Cardiac septum (tissue), 1 donor: Measurements from ENCODE around the gene MXRA5. TPM values are rescaled to one million over a fixed set of nuclear protein-coding genes. Genes with fewer than 3 reads are reported as not detected.
"Not testable (repeated sequence)": the region's sequence is repeated elsewhere in the genome, so short reads cannot be mapped to it uniquely, and the experiment has no call there.

ENCODE experiments used
- DNase-seq: peaks from one replicate; pipeline ENCODE4 v3.0.0-alpha.2; 2020; ENCODE audit warnings: low spot score
- intact Hi-C: fragments of 100-400 bp; cut with DNase I; formaldehyde crosslinking; loops from one replicate; pipeline ENCODE4 v1.14.0; 2022
- total RNA-seq: library from RNA; stranded (reverse); fragmentation: NEBNext Ultra II Directional; extraction: Animal tissue kit (Norgen Biotek cat#: 25700); gene quantifications from one replicate; pipeline ENCODE4 v1.2.1, GENCODE V29; 2021
- donor health status: DM: no; HTN: no; CAD: no.

The MXRA5 gene
- total RNA-seq, 1 donor from 2014 or later: 17.5 TPM

DNA sequence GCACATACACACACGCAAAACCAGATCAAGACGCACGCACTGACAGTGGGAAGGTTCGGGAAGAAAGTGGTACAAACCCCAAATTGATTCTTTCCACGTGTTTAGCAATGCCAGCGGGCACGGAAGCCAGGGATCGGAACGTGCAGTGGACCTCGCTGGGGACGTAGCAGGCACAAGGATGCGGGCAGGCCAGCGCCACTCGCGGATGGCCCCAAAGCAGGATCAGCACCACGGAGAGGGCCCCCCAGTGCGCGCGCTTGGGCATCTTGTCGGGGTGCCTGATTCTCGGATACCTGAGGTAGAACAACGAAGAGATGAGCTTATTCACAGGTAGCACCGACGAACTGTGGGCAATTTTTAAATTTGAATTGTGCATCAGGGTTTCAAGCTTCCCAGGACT, 2.9 kb downstream of the MXRA5 start:
- DNase-seq, intact Hi-C loops: not testable (repeated sequence)

DNA sequence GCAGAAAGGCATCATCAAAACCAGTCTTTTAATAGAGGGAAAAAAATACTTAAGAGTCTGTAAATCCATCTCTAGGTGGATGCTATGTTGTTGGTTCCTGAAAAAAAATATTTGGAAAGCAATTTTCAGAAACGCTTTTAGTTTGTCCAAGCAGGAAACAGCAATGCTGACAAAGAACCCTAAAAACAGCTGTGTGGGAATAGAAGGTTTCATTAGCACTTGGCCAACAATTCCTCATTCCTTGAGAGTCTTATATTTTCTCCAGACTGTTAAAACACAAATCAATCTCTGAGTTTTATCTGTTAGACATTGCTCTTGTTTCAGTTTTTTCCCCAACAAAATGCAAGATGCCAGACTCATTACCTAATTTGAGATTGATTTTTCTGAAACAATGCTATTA, 6.4 kb downstream of the MXRA5 start:
- intact Hi-C loops: no loop called here
- no peak for DNase-seq

DNA sequence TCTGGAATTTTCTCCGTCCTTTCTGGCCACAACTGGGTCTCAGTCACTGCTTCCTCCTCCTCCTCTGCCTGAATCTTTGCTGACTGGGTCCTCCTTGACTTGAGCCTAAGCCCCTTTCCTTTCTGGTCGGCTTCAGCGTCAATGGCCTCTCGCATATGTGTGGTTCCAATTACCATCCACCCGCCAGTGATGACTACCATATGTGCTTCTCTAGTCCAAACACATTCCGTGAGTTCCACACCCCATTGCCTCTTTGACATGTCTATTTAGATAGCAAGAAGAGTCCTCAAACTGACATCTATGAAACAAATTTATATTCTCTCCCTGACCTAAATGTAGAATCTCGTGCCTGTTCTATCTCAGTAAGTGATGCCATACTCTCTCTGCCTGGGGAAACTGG, 19.8 kb downstream of the MXRA5 start:
- intact Hi-C loops: no loop called here
- DNase-seq: no peak

DNA sequence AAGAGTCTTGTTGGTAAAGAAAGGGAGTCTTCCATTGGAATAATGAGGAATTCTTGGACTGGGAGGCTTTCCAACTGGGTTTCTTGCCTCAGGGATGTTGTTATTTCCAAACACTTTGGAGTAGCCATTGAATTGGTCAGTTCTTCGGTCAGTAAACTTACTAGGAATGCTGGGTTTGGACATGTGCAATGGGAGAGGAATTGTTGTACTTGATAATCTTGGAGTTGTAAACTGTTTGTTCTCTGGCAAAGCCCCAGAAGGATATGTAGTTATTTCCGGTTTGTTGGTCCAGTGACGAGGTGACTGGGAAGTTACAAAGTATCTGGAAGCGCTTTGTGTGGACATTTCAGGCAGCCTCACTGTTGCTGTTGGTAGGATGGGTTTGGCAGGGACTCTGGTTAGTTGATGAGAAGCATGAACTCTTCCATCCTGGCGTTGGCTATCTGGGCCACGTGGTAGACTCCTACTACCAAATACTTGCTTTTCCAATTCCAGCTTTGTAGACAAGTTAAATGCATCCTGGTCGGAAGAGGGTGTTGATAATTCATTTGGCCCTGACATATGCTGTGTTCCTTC, 25.9 kb downstream of the MXRA5 start:
- intact Hi-C loops: no loop called here
- no peak for DNase-seq

DNA sequence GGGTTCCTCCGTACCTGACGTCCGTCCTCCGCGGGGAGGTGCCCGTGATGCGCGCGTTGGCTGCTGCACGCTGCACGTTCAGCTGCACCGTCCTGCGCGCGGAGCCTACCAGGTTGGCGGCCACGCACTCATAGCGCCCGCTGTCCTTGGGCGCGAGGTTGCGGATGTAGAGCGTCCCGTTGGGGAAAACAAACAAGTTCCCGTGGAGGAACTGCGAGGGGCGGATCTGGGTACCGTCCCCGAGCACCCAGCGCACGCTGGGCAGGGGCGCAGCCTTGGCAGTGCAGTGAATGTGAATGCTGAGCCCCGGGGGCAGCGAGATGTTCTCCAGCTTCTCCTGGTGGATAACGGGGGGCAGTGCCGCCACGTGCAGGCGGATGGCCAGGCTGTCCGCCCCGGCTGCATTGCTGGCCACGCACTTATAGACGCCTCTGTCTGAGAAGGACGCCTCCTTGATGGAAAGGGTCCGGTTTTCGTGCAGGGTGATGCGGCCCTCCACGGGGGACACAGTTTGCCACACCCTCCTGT, 29.2 kb downstream of the MXRA5 start:
- intact Hi-C loops: no loop called here
- DNase-seq: no peak

DNA sequence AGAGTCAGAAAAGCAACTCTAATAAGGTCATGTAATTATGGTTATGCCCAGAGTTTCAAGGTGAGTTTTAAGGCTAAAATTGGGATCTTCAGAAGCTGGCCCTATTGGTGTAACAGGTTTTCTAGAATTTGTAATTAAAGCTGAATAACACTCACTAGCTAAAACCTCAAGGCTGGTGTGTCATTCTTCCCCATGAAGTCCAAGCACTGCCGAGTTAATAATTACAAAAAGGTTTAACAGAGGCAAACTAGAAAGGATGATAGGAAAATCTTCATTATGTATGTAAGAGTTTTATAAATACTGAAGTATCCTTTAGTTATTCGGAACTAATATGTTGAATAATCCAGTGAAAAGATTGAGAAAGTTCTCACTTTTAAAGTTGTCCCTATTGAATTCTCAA, 34.3 kb downstream of the MXRA5 start:
- intact Hi-C loops: no loop called here
- DNase-seq: no peak

DNA sequence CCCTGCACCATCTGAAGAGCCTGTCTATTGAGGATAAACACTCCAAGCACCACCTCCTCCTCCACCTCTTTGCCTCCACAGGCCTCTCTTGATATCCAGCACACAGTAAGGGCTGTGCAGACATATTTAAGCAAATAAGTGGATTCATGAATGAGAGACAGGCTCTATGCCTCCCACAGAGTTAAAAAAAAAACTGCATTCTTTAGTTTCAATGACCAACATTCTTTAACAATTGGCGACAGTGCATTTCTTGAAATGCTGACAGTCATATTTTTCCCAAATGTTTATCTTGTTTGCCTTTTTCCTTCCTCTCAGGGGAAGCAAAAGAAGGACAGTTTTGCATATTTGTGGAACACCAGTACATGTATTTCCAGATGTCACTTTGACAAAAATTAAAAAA, 38.6 kb downstream of the MXRA5 start:
- DNase-seq: no peak
- intact Hi-C loops: no loop called here

DNA sequence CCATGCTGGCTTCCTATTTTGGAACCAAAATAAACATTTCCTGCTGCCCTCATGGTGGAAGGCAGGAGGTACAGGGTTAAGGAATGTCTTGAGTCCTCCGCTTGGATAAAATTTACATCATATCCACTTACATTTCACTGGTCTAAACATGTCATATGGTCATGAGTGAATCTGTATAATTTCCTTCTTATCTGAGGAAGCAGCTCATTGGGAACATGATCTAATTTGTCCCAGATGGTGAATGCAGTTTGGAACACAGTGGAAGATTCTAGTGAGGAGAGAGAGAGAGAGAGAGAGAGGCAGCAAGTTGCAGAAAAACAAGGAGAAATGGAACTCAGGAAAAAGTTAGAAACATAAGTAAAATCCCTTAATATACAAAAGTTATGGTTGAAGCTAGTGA, 46.8 kb downstream of the MXRA5 start:
- intact Hi-C loops: no loop called here
- no peak for DNase-seq

DNA sequence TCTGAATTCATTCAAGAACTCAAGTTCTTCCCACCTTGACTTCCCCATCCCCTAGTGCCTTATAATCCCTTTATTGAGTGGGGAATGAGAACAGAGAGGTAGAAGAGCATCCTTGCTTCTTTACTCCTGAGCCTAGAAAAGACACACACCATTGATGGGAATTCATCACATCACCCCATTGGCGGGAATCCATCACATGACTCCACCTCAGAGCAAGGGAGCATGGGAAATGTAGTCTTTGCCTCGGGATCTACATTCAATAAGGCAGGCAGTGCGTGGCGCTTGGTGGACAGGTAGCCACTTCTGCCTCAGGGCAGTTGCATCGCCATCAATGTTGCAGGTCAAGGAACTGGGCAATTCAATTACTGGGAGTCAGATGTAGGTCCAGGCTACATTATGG, 50.7 kb downstream of the MXRA5 start:
- DNase-seq: no peak
- intact Hi-C loops: no loop called here

DNA sequence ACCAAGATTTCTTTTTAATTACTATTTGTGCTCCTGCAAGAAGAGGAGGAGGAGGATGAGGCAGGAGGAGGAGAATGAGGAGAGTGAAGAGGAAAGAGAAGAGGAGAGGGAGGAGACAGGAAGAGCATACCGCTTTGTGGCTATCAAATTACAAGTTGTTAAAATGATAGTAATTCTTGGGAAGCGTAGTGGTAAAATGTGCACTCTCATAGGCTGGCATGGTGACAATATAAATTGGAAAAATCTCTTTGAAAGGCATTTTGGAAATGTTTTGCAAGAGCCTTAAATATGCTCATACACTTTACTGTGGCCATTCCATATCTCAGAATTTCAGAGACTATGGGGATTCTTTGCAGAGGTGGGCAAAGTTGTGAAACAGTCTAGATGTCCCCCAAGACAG, 53.2 kb downstream of the MXRA5 start:
- intact Hi-C loops: no loop called here
- no peak for DNase-seq

DNA sequence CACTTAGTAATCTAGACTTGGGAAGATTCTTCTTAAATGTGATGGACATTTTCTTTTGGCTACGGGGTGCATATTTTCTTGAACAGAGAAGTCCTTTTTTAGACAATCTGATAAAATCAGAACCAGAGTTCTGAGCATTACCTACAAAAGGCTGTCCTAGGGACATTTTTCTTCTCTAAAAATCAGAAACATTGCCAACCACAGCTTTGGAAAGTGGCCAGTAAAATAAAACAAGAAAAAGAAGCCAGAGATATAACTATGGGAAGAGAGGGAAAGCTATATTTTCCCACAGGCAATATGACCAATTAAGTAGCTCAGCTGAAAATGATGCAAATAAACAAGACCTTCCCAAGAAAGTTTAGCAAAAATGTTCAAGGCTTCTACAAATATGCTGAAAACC, 55.9 kb downstream of the MXRA5 start:
- intact Hi-C loops: no loop called here

DNA sequence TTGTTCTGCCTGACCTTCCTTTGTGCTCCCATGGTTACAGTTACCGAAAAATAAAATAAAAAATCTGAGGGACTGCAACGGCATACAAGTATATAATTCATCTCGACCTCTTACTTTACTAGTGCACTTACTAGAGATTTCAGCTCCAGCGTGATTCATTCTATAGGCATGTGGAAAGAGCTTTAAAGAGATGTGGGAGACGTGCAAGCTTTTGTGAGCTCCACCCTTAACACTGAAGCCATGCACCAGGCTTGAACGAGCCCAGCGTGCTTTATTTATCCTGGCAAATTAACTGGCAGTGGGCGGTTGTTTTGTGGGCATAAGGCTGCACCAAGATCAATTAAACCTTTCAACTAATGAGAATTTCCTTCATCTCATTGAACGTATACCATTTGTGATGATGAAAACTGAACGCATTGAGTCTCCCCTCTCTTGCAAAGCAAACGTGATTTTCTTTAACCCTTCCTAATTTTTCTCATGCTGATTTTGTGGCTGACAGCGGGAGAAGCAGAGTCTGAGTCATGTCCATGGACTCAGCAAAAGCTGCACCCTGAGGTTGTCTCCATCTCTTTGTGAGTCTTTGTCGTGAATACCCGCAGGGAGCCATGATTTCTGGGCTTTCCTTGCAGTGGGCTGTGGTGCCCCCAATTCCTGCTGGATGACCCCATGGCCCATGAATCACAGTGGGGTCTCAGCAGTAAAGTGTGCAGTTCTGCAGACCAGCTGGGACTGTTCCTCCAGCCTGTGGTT, 60.1 kb downstream of the MXRA5 start:
- intact Hi-C loops: no loop called here
- no peak for DNase-seq

More for the DNA sequence above, 55.9 kb downstream of the MXRA5 start:
- no peak for DNase-seq

DNA sequence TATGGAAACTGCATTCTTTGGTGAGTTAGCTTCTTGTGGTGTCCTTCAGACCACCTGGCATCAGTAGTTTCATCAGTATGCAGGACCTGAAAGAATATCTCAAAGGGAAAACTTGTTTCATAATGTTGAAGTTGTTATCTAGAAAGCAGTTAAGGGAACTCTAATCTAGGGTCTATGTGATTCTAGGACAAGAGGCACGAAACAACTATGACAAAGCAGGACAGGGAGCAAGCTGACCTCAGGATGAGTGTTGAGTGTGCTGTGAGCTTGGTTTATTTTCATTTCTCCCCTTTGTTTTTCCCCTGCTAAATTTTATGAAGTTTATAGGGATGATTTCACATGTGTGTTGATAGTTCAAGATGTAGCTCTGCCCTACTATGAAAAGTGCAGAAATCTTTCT, 65.7 kb downstream of the MXRA5 start:
- intact Hi-C loops: no loop called here
- DNase-seq: no peak

DNA sequence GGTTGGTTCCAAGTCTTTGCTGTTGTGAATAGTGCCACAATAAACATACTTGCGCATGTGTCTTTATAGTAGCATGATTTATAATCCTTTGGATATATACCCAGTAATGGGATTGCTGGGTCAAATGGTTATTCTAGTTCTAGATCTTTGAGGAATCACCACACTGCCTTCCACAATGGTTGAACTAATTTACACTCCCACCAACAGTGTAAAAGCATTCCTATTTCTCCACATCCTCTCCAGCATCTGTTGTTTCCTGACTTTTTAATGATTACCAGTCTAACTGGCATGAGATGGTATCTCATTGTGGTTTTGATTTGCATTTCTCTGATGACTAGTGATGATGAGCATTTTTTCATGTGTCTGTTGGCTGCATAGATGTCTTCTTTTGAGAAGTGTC, 72.8 kb downstream of the MXRA5 start:
- intact Hi-C loops, DNase-seq: not testable (repeated sequence)

DNA sequence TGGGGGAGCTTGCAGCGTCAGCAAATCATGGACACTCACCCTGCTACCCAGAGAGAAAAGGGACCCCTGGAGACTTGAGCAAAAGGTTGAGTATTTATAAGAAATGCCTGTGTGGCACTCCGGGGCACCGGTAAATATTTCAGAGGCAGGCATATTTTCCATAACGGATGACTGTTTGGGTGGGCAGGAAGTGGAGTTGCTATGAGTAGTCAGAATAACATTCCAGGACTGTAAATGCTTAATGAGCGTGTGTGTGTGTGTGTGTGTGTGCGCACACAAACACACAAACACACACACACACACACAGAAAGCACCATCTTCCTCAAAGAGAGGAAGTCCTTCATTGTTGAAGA, 74.6 kb downstream of the MXRA5 start:
- no peak for DNase-seq

DNA sequence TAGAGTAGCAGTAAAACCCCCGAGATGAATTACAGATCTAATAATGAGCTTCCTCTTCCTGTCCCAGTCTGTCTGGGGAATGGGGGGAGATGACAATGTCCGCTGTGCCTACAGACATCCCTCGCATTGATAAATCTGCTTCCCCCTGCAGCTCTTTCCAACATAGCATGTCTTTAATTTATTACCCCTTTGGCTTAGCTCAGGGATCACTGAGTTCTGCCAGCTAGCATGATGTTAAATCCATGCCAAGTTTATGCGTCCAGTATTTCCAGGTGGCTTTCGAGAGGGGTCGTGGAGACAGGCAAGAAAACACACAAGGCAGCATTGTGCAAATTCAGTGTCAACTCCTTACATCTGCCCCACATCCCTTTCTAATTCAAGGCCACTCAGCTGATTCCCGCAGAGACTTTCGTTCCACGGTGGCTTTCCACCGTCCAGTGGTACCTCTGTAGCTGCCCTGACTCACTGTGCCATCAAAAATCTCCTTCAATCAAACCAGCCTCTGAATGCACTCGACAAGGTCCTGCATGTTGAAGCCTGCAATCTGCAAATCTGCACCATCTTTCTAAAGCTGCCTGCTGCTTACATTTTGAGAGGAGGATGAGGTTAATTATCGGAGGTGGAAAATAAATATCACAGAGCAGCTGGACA, 75.1 kb downstream of the MXRA5 start:
- intact Hi-C loops: no loop called here

More for the DNA sequence above, 74.6 kb downstream of the MXRA5 start:
- intact Hi-C loops: no loop called here

DNA sequence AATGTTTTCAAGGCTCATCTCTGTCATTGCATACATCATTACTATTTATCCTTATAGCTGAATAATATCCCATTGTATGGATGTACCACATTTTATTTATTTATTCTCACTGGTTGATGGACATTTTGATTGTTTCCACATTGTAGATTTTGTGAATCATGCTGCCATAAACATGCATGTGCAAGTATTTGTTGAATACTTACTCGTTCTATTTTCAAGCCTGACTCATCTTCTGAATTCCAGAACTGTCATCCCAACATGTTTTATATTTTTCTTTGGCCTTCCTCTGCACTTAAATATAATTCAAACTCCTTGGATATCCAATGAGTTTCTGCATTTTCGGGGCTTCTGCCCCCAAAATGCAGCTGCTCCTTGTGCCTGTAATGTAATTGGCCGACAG, 77.6 kb downstream of the MXRA5 start:
- no peak for DNase-seq
- intact Hi-C loops: no loop called here

More for the DNA sequence above, 75.1 kb downstream of the MXRA5 start:
- DNase-seq: no peak

DNA sequence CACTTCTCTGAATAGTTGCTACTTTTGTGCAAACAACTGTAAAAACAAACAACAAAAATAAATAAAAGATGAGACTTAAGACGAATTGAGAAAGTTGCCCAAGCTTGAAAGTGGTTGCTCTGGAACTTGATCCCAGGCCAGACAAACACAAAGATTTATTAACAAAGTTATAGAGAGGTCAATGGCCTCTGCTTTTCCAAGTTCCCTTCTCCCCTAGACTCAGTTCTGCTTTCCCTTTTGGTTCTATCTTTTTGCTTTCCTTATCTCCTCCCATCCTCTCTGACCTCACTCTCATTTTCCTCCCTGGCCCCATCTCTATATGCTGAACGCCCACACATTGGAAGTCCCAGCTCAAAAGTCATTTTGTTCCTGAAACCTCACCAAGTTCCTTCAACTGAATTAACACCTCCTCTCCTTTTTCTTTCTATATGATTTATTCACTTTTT, 82.7 kb downstream of the MXRA5 start:
- DNase-seq: no peak
- intact Hi-C loops: no loop called here

DNA sequence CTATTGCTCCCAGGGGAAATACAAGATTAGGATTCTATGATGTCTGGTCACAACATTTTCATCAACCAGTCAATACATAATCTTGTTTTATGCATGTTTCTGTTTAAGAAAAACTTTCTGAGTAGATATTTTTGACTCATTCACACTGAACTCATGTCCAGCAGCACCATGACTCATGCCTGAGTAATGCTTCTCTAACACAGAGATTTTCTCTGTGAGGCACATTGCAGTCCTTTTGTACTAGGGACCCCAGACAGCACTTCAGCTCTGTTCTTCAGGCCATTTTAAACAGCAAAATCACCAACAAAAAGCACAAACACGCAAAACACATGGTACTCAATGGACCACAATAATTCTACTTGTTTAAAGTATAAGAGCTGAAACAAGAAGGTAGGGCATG, 83.6 kb downstream of the MXRA5 start:
- intact Hi-C loops: no loop called here
- DNase-seq: no peak
